Spleen (tissue), 11 donors: ENCODE results near the gene SMIM14. TPM values are rescaled to one million over a fixed set of nuclear protein-coding genes. Genes with fewer than 3 reads are reported as not detected.
"Not testable (repeated sequence)": the region's sequence is repeated elsewhere in the genome, so short reads cannot be mapped to it uniquely, and the experiment has no call there.

Source experiments
- DNase-seq: peaks from one replicate; pipeline ENCODE4 v3.0.0-alpha.2; 2020
- H3K27ac ChIP-seq, 8 donors: fragments of 200-600 bp; sonication (generic) in 7 of 8; 1 replicate in 4 of 8; 2 replicates in 4 of 8; pipeline versions ENCODE4 v1.5.0 to v1.8.0; 2016 to 2021; ENCODE audit warnings: inconsistent platforms in 4 of 8, mild to moderate bottlenecking in 4 of 8, moderate library complexity in 1 of 8
- H3K27me3 ChIP-seq, 7 donors: fragments of 200-600 bp; sonication (generic) in 6 of 7; replicated peaks in 1 of 7; 1 replicate in 4 of 7; 2 replicates in 3 of 7; pipeline versions ENCODE4 v1.5.0 to v1.8.0; 2016 to 2021; ENCODE audit warnings: inconsistent platforms in 3 of 7, mild to moderate bottlenecking in 1 of 7
- H3K36me3 ChIP-seq, 6 donors: fragments of 200-600 bp; sonication (generic) in 5 of 6; 1 replicate in 4 of 6; 2 replicates in 2 of 6; pipeline versions ENCODE4 v1.5.0 to v1.8.0; 2016 to 2021; ENCODE audit warnings: inconsistent platforms in 2 of 6
- H3K4me1 ChIP-seq, 6 donors: fragments of 200-600 bp; sonication (generic) in 5 of 6; 1 replicate in 3 of 6; 2 replicates in 3 of 6; pipeline versions ENCODE4 v1.5.0 to v1.8.0; 2016 to 2021; ENCODE audit warnings: inconsistent platforms in 3 of 6
- H3K4me3 ChIP-seq, 8 donors: fragments of 200-600 bp; sonication (generic) in 7 of 8; 1 replicate in 4 of 8; 2 replicates in 4 of 8; pipeline versions ENCODE4 v1.5.0 to v1.8.0; 2016 to 2021; ENCODE audit warnings: inconsistent platforms in 4 of 8, mild to moderate bottlenecking in 4 of 8, moderate library complexity in 2 of 8
- H3K9me3 ChIP-seq, 8 donors: fragments of 200-600 bp; sonication (generic) in 7 of 8; 1 replicate in 4 of 8; 2 replicates in 4 of 8; pipeline versions ENCODE4 v1.5.0 to v1.8.0; 2016 to 2021; ENCODE audit warnings: inconsistent platforms in 4 of 8
- POLR2A ChIP-seq, 3 donors: fragments of 450-650 bp; IDR thresholded peaks; one replicate each; pipeline ENCODE4 v1.5.1; 2017; ENCODE audit warnings: antibody characterized with exemption in 3 of 3, mild to moderate bottlenecking in 1 of 3
- POLR2AphosphoS5 ChIP-seq, 3 donors: sonication (generic); formaldehyde crosslinking; IDR thresholded peaks; one replicate each; pipeline ENCODE4 v1.5.1; 2017; ENCODE audit warnings: antibody characterized with exemption in 3 of 3
- WGBS, 5 donors: extraction: QIAGEN DNeasy Blood & Tissue Kit in 3 of 5; methylation state at CpG; one replicate each; pipeline versions ENCODE4 v1.1.5 to v1.1.7; 2013 to 2018; 5-methylcytosine and 5-hydroxymethylcytosine counted together
- intact Hi-C: fragments of 100-400 bp; cut with DNase I; formaldehyde crosslinking; loops from one replicate; pipeline ENCODE4 v1.15.0; 2023; ENCODE audit warnings: low total_unique reads
- polyA plus RNA-seq, 3 donors: library from polyadenylated mRNA; stranded (reverse); fragments of 200-250 nt; gene quantifications; one replicate each; pipeline ENCODE4 v1.2.1, GENCODE V29; 2013
- total RNA-seq, 7 donors: library from RNA; depleted of rRNA in 3 of 7; stranded (reverse); fragments of >200 nt in 3 of 7; fragmentation: NEBNext Ultra II Directional in 4 of 7; extraction: Animal tissue kit (Norgen Biotek cat#: 25700) in 4 of 7; gene quantifications; one replicate each; pipeline versions ENCODE4 v1.1.0 to v1.2.1, GENCODE V29; 2016 to 2021
- TF ChIP-seq, protein P1 (sequence below), 11 experiments: fragments of 200-600 bp in 7 of 11; fragments of 450-650 bp in 4 of 11; sonication (generic) in 4 of 11; IDR thresholded peaks in 8 of 11; conservative IDR thresholded peaks in 3 of 11; 1 replicate in 7 of 11; 2 replicates in 4 of 11; pipeline versions ENCODE4 v1.4.0 to v1.8.0; 2016 to 2021; ENCODE audit warnings: antibody characterized with exemption in 11 of 11, inconsistent platforms in 4 of 11, mild to moderate bottlenecking in 1 of 11
- donor health status: healthy with polysubstance abuse.
- donor health status: DM: no; HTN: no; CAD: no; lungs with moderate emphysema.
- donor health status: DM: no; HTN: no; CAD: no.
- donor health status: Bipolar disorder and iron deficiency.
- donor health status: healthy.
- donor health status: DM: no; HTN: no; CAD: no.
- donor health status: DM: yes; HTN: yes; CAD: no.

SMIM14 gene
- total and polyA plus RNA-seq, 10 donors, result 33.4 to 111 (median 64.4) TPM

GRCh38 chr4:39682138-39682537, 43.5 kb upstream of the SMIM14 start:
- WGBS, 5 donors, result 44 to 69% (median 53%) methylated on average over 2 of the region's 2 CpGs
- H3K4me1 ChIP-seq, result peaks cover 0 to 16% (median 0%) of the 10 kb centered on the region in 6 donors
- H3K9me3 ChIP-seq, result no peaks in the 10 kb centered on the region
- no peak overlapping the region for H3K4me3 ChIP-seq
- no peaks in the 10 kb centered on the region for H3K27me3 ChIP-seq
- H3K27ac ChIP-seq, result peak overlapping the region in 2 of 8 donors; percentile 22 to 31
- DNase-seq, result no peak
- TF ChIP-seq POLR2A (IDR thresholded peaks at IDR 0.05), result no peak
- TF ChIP-seq POLR2AphosphoS5 (IDR thresholded peaks at IDR 0.05), result no peak
- TF ChIP-seq, protein P1, sequence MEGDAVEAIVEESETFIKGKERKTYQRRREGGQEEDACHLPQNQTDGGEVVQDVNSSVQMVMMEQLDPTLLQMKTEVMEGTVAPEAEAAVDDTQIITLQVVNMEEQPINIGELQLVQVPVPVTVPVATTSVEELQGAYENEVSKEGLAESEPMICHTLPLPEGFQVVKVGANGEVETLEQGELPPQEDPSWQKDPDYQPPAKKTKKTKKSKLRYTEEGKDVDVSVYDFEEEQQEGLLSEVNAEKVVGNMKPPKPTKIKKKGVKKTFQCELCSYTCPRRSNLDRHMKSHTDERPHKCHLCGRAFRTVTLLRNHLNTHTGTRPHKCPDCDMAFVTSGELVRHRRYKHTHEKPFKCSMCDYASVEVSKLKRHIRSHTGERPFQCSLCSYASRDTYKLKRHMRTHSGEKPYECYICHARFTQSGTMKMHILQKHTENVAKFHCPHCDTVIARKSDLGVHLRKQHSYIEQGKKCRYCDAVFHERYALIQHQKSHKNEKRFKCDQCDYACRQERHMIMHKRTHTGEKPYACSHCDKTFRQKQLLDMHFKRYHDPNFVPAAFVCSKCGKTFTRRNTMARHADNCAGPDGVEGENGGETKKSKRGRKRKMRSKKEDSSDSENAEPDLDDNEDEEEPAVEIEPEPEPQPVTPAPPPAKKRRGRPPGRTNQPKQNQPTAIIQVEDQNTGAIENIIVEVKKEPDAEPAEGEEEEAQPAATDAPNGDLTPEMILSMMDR (IDR thresholded peaks at IDR 0.05 in 8 of 11, conservative IDR thresholded peaks at IDR 0.05 in 3 of 11), result no peak
- no peaks in the 10 kb centered on the region for H3K36me3 ChIP-seq
- intact Hi-C loops, result no loop called here

DNA sequence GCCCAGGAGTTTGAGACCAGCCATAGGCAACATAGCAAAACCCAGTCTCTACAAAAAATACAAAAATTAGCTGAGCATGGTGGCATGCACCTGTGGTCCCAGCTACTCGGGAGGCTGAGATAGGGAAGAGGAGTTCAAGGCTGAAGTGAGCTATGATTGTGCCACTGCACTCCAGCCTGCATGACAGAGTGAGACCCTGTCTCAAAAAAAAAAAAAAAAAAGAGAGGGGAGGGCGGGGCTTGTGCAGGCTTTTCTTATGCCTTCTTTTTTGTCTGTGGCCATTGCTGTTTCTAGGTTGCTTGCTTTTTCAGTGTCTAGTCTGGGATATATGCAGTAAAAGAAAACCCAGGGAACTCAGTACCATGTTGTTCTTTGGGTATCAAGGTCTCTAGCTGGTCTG, 42.3 kb upstream of the SMIM14 start:
- H3K4me3 ChIP-seq, H3K36me3 ChIP-seq, H3K9me3 ChIP-seq, intact Hi-C loops, H3K27me3 ChIP-seq, DNase-seq, H3K27ac ChIP-seq: not testable (repeated sequence)
- 78 to 84% (median 82%) methylated on average over 2 of the region's 2 CpGs for WGBS, 5 donors
- peaks cover 0 to 13% (median 0%) of the 10 kb centered on the region in 6 donors for H3K4me1 ChIP-seq

DNA sequence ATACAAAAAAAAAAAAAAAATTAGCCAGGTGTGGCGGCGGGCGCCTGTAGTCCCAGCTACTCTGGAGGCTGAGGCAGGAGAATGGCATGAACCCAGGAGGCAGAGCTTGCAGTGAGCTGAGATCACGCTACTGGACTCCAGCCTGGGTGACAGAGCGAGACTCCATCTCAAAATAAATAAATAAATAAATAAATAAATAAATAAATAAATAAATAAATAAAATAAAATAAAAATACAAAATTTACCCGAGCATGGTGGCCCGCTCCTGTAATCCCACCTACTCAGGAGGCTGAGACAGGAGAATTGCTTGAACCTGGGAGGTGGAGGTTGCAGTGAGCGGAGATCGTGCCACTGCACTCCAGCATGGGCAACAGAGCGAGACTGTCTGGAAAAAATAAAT, 37.0 kb upstream of the SMIM14 start:
- H3K27me3 ChIP-seq, DNase-seq, H3K27ac ChIP-seq, H3K9me3 ChIP-seq, H3K4me1 ChIP-seq, H3K4me3 ChIP-seq, H3K36me3 ChIP-seq, intact Hi-C loops: not testable (repeated sequence)
- WGBS, 5 donors, result 93 to 97% (median 96%) methylated on average over 10 of the region's 10 CpGs

GRCh38 chr4:39670296-39670695, 31.6 kb upstream of the SMIM14 start:
- DNase-seq, H3K27ac ChIP-seq, H3K9me3 ChIP-seq, H3K4me3 ChIP-seq, H3K27me3 ChIP-seq, H3K36me3 ChIP-seq, H3K4me1 ChIP-seq, intact Hi-C loops: not testable (repeated sequence)
- WGBS, 5 donors, result 92 to 100% (median 100%) methylated on average over 1 of the region's 1 CpG; no CpG with 5 or more reads in 1 of the 5 donors

DNA sequence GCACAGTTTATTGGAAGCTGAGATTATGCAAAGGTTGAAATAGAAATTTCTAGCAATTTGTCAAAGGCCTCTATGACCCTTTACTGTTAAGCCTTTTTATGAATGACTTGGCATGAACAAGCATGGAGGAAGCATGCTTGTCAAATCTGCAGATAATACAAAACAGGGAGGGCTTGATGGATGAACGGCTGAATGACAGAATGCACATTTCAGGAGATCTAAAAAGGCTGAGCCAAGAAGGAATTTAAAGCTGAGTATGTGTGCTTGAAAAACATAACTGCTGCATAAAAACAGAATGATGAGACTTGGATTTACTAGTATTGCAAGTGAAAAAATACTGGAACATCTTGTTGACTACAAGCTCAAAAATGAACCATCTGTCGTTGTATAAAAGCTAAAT, 30.2 kb upstream of the SMIM14 start:
- intact Hi-C loops, result no loop called here
- no peaks in the 10 kb centered on the region for H3K27me3 ChIP-seq
- no peaks in the 10 kb centered on the region for H3K4me1 ChIP-seq
- no peak overlapping the region for H3K4me3 ChIP-seq
- no peaks in the 10 kb centered on the region for H3K36me3 ChIP-seq
- no peak for TF ChIP-seq POLR2A (IDR thresholded peaks at IDR 0.05)
- TF ChIP-seq, protein P1 (IDR thresholded peaks at IDR 0.05 in 8 of 11, conservative IDR thresholded peaks at IDR 0.05 in 3 of 11), result no peak
- no peak for TF ChIP-seq POLR2AphosphoS5 (IDR thresholded peaks at IDR 0.05)
- no peak overlapping the region for H3K27ac ChIP-seq
- 70 to 90% (median 72%) methylated on average over 2 of the region's 2 CpGs for WGBS, 5 donors
- no peak for DNase-seq
- peaks cover 0 to 4% (median 0%) of the 10 kb centered on the region in 8 donors for H3K9me3 ChIP-seq

DNA sequence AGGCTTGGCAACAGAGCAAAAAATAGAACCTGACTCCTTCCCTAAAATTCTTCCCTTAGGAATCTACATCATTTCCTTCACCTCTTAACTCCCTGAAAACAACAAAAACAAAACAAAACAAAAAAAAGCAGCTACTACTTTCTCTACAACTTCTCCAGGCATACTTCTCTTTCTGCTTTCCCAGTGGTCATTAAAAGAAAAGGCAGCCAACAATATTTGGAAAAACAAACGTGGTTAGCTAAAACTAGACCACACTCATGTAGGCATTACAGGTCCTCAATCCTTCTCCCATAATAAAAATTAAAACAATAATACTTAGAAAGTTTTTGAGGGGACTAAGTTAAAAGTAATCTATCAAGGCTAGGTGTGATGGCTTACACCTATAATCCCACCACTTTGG, 29.0 kb upstream of the SMIM14 start:
- Histone ChIP-seq H3K4me1 (no peaks in the 10 kb centered on the region), H3K27me3 (no peaks in the 10 kb centered on the region), H3K4me3 (no peak overlapping the region), H3K9me3 (peaks cover 0 to 4% (median 0%) of the 10 kb centered on the region in 8 donors), H3K36me3 (no peaks in the 10 kb centered on the region), H3K27ac (no peak overlapping the region)
- DNase-seq, result no peak
- intact Hi-C loops, result no loop called here
- 49 to 76% (median 55%) methylated on average over 1 of the region's 1 CpG for WGBS, 5 donors
- no peak for TF ChIP-seq POLR2AphosphoS5 (IDR thresholded peaks at IDR 0.05)
